H1 (cell line): ENCODE data around the gene TDG. TPM values are rescaled to one million over a fixed set of nuclear protein-coding genes. Genes with fewer than 3 reads are reported as not detected.

Experiments used
- CHD1 ChIP-seq: IDR thresholded peaks from 2 replicates; pipeline ENCODE4 v1.6.1; 2012; ENCODE audit warnings: low read depth, low read length, improper control_type of control experiment
- KDM1A ChIP-seq: fragments of 200-600, 300-600 bp; sonication (generic); IDR thresholded peaks from 2 replicates; pipeline ENCODE4 v1.7.1; 2016; ENCODE audit warnings: mild to moderate bottlenecking, low read length, borderline replicate concordance
- POLR2AphosphoS5 ChIP-seq: IDR thresholded peaks from 2 replicates; pipeline ENCODE4 v1.6.1; 2011; ENCODE audit warnings: low read depth, low read length
- SAP30 ChIP-seq: fragments of 300-600 bp; sonication (generic); IDR thresholded peaks from 2 replicates; pipeline ENCODE4 v1.7.1; 2012; ENCODE audit warnings: low read length, moderate library complexity, mild to moderate bottlenecking, inconsistent platforms; ENCODE audit not compliant: insufficient read depth, insufficient replicate concordance
- SP1 ChIP-seq: IDR thresholded peaks from 2 replicates; pipeline ENCODE4 v1.6.1; 2011; ENCODE audit warnings: low read depth, low read length
- YY1 ChIP-seq: IDR thresholded peaks from 2 replicates; pipeline ENCODE4 v1.6.1; 2011; ENCODE audit warnings: low read depth, mild to moderate bottlenecking, low read length
- polyA plus RNA-seq, 7 experiments: library from polyadenylated mRNA; depleted of rRNA in 3 of 7; stranded (reverse) in 5 of 7; unstranded in 2 of 7; fragments of >200 nt in 5 of 7; fragments of 200-250 nt in 2 of 7; gene quantifications; 1 replicate in 5 of 7; 2 replicates in 1 of 7; 4 replicates in 1 of 7; pipeline versions ENCODE4 v1.2.1 to v1.2.3, GENCODE V29; 2011 to 2013; ENCODE audit warnings: missing spikeins in 2 of 7, mixed read lengths in 2 of 7
- total RNA-seq: library from RNA; stranded (reverse); fragmentation: NEBNext Ultra II Directional; extraction: Animal tissue kit (Norgen Biotek cat#: 25700); gene quantifications from 2 replicates; pipeline ENCODE4 v1.2.1, GENCODE V29; 2021
- TF ChIP-seq, protein P1 (sequence below): IDR thresholded peaks from 2 replicates; pipeline ENCODE4 v1.6.1; 2012; ENCODE audit warnings: low read length, inconsistent platforms
- TF ChIP-seq, protein P2 (sequence below), 3 experiments: IDR thresholded peaks; 1 replicate in 2 of 3; 2 replicates in 1 of 3; pipeline versions ENCODE4 v1.5.1 to v1.6.1; 2011; ENCODE audit warnings: low read length in 3 of 3, mild to moderate bottlenecking in 3 of 3, inconsistent platforms in 2 of 3, low read depth in 1 of 3, moderate library complexity in 1 of 3; ENCODE audit not compliant: insufficient read depth in 1 of 3; ENCODE audit errors: control extremely low read depth in 1 of 3

TDG gene
- total and polyA plus RNA-seq, 2 of the 8 experiments (the other 6 are each of a cell fraction or from before 2014, with no cell fraction given) = 22.7 to 47.8 TPM

DNA sequence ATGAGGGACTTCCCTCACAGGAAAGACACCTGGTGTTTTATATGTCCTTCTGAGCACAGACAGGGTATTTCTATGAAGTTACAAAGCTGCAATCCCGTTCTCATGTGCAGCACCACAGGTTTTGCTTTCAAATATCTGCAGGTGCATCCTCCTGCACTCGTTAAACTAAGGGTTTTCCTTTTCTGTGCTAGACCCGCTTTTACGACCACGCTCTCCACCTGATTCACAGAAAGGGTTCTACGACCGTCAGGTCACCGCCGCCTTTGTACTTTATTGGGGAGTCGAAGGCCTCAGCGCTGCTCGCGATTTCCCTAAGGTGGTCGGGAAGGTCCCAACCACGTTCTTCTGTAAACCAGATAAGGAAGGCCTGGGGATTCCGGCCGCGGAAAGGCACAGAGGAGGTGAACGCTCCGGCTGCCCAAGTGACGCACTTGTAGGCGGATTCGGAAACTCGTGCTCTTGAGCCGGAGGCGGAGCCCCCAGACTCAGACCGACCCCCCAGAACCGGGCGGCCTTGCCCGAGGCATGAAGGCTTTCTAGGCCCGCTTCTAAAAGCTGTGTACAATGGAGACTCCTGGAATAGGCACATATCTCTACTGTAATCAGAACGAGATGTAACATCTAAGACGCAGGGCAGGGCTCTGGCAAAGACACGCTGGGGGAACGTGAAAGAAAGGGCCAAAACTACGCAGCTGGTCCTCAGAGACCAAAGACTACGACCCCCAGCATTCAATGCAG lies 36.5 kb upstream of the TDG start (continued):
- TF ChIP-seq CHD1 (no peak), KDM1A (no peak), POLR2AphosphoS5 (peak; percentile 68), SP1 (no peak), YY1 (peak; percentile 8; the same call in 1 of the 2 replicates), SAP30 (peak; percentile 72)
- TF ChIP-seq, protein P1, sequence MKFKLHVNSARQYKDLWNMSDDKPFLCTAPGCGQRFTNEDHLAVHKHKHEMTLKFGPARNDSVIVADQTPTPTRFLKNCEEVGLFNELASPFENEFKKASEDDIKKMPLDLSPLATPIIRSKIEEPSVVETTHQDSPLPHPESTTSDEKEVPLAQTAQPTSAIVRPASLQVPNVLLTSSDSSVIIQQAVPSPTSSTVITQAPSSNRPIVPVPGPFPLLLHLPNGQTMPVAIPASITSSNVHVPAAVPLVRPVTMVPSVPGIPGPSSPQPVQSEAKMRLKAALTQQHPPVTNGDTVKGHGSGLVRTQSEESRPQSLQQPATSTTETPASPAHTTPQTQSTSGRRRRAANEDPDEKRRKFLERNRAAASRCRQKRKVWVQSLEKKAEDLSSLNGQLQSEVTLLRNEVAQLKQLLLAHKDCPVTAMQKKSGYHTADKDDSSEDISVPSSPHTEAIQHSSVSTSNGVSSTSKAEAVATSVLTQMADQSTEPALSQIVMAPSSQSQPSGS = no peak; the same call in 1 of the 2 replicates
- TF ChIP-seq, protein P2, sequence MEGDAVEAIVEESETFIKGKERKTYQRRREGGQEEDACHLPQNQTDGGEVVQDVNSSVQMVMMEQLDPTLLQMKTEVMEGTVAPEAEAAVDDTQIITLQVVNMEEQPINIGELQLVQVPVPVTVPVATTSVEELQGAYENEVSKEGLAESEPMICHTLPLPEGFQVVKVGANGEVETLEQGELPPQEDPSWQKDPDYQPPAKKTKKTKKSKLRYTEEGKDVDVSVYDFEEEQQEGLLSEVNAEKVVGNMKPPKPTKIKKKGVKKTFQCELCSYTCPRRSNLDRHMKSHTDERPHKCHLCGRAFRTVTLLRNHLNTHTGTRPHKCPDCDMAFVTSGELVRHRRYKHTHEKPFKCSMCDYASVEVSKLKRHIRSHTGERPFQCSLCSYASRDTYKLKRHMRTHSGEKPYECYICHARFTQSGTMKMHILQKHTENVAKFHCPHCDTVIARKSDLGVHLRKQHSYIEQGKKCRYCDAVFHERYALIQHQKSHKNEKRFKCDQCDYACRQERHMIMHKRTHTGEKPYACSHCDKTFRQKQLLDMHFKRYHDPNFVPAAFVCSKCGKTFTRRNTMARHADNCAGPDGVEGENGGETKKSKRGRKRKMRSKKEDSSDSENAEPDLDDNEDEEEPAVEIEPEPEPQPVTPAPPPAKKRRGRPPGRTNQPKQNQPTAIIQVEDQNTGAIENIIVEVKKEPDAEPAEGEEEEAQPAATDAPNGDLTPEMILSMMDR (IDR thresholded peaks at IDR 0.05; ENCODE audit: control extremely low read depth in 1 of 3, insufficient read depth in 1 of 3, low read depth in 1 of 3, low read length in 3 of 3) = no peak
